GM12864 (cell line): ENCODE results near the gene DNAH9.

ENCODE experiments used
- DNase-seq: peaks from one replicate; pipeline ENCODE4 v3.0.0-alpha.2; 2011; ENCODE audit warnings: low read depth
- H3K4me3 ChIP-seq: 2 replicates; pipeline ENCODE4 v1.5.1; 2011; ENCODE audit warnings: mild to moderate bottlenecking, low read depth, low read length, control low read depth
- TF ChIP-seq, protein P1 (sequence below): IDR thresholded peaks from 2 replicates; pipeline ENCODE4 v1.5.1; 2011; ENCODE audit warnings: low read depth, mild to moderate bottlenecking, moderate library complexity, low read length, control low read depth, inconsistent platforms; ENCODE audit errors: missing control alignments

The DNAH9 gene

DNA sequence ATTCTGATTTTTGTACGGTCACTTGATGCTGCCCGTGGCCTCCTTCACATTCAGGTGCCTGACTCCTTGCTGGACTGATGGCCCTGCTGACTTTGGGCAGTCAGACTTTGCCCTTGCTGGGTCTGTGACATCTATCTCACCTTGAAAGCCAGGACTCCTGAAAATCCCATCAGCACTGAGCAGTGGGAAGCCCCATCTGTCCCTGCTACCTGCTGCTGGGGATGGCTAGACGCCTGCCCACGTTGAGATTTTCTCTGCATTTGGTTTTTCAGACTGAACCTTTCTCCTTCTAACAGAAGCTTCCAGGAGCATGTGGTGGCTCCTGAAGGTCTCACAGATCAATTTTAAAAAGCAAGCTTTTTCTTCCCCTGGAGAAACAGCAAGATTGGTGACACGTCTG is 409.2 kb downstream of the DNAH9 start:
- TF ChIP-seq, protein P1, sequence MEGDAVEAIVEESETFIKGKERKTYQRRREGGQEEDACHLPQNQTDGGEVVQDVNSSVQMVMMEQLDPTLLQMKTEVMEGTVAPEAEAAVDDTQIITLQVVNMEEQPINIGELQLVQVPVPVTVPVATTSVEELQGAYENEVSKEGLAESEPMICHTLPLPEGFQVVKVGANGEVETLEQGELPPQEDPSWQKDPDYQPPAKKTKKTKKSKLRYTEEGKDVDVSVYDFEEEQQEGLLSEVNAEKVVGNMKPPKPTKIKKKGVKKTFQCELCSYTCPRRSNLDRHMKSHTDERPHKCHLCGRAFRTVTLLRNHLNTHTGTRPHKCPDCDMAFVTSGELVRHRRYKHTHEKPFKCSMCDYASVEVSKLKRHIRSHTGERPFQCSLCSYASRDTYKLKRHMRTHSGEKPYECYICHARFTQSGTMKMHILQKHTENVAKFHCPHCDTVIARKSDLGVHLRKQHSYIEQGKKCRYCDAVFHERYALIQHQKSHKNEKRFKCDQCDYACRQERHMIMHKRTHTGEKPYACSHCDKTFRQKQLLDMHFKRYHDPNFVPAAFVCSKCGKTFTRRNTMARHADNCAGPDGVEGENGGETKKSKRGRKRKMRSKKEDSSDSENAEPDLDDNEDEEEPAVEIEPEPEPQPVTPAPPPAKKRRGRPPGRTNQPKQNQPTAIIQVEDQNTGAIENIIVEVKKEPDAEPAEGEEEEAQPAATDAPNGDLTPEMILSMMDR, result no peak
- DNase-seq, result no peak
- H3K4me3 ChIP-seq, result no peak overlapping the region
